Endothelial cell of hepatic sinusoid (primary cell): ENCODE data around the gene ARHGAP8.
"Not testable (repeated sequence)": the region's sequence is repeated elsewhere in the genome, so short reads cannot be mapped to it uniquely, and the experiment has no call there.

Source experiments
- in situ Hi-C: cut with HindIII; loops from 2 replicates; pipeline ENCODE4 v1.10.0; 2017; ENCODE audit warnings: low sequenced_read_pairs

ARHGAP8 gene

DNA sequence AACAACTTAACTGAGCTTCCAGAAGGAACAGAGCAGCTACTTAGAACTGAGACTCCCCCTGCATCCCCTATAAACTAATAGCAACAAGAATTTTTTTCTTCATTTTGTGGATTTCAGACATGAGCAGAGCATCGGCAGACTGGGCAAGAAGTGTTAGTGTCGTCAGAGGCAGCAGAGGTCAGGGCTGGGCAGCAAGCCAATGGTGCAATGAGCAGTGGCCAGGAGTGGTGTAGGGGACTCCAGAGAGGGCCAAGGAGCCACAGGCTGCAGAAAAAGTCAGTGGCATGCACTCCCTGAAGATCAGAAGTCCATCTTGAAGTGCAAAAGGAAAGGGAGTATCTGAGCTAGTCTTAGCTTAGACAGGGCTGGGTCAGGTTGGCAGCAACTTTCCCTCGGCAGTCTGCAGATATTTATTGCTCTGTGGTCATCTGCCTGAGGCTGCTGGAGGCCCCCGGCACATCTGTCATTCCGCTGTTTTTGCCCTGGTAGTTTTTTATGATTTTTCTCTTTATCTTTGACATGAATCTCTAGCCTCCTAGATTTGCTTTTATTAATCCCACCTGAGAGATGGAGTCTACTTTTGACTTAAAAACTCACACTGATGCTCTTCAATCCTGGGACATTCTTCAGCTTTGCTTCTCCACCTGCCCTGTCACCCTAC lies 152.2 kb downstream of the ARHGAP8 start:
- in situ Hi-C loops: not testable (repeated sequence)

DNA sequence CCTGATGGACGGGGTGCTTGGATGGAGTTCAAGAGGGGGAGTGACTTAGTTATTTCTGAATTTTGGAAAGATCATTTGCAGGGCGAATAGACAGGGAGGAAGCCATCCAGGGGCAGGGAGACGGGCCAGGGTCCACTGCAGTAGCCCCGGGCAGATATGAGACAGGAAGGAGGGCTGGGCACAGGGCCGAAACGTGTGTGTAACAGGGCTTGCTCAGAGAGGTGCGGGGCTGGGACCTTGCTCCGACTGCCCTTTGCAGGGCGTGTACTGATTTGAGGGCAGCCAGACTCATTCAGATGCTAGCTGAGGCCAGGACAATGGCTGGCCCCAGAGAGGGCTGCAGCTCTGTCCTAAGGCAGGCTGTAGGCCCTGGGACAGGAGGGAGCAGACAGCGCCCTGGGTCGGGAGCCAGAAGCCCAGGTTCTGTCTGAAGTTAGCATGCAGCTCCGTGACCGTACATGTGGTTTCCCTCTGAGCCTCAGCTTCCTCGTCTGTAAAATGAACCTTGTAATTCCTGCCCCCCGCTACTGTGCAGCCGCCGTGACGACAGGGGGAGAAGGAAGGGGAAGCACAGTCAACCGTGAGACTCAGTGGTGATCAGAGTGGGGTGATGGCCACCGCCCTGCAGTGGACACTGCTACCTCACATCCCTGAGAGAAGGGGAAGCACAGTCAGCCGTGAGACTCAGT lies 154.0 kb downstream of the ARHGAP8 start:
- in situ Hi-C loops: no loop called here

DNA sequence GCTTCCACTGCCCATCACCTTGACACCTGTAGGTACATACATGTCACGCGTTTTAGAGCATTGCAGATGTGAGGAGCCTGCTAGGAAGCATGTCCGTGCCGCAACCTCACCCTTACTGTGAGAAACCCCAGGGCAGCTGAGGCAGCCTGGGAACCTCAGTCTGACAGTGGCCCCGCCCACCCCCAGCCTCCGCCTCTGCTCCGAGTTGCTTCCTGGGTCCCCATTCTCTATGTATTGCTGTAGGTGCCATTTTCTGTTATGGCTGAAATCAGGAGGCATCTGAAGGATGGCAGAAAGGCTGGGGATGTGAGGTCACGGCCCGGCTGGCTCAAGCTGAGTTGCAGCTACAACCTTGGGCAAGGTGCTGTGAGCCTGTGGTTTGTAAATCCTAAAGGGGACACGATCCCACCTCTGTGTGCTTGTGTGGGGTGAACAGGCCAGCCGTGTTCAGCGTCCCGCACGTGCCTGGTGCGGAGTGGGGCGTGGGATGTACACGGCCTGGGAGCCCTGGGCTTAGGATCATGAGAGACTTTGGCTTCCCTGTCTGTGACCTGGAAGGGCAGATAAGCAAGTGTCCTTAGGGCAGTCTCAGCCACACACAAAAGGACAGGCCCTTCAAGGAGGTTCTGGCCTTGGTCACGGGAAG lies 154.7 kb downstream of the ARHGAP8 start:
- in situ Hi-C loops: no loop called here

DNA sequence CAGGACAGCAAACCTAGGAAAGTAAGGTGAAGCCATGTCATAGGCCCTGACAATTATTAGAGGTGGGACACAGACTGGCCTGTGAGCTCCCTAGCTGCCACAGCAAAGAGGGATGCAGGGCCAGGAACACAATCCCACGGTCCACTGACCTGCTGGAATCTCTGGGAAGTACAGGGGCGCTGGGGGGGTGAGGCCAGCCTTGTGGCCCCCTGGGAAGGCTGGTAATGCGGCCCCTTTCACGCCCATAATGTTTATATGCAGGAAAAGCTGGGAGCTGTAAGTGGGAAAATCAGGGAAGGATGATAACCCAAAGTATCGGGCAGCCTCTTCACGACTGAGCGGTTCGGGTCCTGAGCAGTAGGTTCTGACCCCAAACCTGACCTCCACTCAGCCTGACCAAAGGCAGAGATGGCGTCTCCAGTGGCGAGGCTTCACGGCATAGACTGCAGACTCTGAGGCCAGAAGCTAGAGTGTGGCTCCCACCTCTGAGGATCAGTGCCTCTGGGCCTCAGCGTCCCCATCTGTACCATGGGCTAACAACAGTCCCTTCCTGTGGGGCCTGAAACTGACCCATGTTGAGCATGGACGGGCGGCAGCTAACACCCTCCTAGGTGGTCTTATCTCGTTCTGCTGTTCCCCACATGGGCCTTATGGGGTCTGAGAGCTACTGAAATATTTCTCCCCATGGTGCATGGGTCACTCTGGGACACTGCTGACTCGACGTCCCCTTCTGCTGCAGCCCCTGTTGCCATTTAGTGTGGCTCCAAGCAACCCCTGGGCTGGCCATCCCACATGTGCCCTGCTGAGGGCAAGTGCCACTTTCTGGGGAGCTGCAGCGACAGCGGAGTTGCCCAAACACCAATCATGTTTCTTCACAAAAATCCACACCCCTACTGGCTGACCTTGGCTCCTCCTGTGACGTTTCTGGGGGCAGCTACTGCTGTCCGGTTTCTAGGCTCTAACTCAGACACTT lies 155.7 kb downstream of the ARHGAP8 start:
- in situ Hi-C loops: no loop called here

DNA sequence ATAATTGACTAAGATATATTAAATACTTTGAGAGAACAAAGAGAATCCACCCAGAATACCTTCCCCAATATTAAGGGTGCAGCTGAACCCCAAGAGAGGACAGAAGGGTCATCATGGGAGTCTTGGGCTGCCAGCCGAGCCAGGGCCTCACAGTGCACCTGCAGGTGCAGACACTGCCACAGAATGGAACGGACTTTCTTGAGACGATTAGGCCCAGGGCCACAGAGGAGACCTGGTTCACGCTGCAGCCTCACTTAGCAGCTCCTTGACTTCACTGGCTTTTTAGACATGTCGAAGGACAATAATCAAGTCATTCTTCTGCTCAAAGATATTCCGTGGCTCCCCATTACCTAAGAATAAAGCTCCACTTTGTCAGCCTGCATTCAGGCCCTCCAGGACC lies 156.9 kb downstream of the ARHGAP8 start:
- in situ Hi-C loops: no loop called here
